Neural progenitor cell (in vitro differentiated cells): ENCODE data around the gene ADCY5. TPM values are rescaled to one million over a fixed set of nuclear protein-coding genes. Genes with fewer than 3 reads are reported as not detected.
A peak's percentile ranks its signal among the peaks of the same experiment; 100 is the strongest.

ENCODE experiments used
- DNase-seq: peaks from one replicate; pipeline ENCODE4 v3.0.0-alpha.2; 2016; ENCODE audit warnings: low spot score
- H2AFZ ChIP-seq: fragments of 200-600 bp; sonication (generic); replicated peaks from 2 replicates; pipeline ENCODE4 v1.6.1; 2016; ENCODE audit warnings: antibody characterized with exemption
- H3F3A ChIP-seq: fragments of 200-600 bp; sonication (generic); 2 replicates; pipeline ENCODE4 v1.6.1; 2016; ENCODE audit warnings: antibody characterized with exemption, low read depth
- H3K27ac ChIP-seq: fragments of 200-600 bp; sonication (generic); 2 replicates; pipeline ENCODE4 v1.5.1; 2016; ENCODE audit warnings: mild to moderate bottlenecking
- H3K27me3 ChIP-seq: fragments of 200-600 bp; sonication (generic); 2 replicates; pipeline ENCODE4 v1.6.1; 2016; ENCODE audit warnings: mild to moderate bottlenecking, moderate library complexity
- H3K36me3 ChIP-seq: fragments of 200-600 bp; sonication (generic); 2 replicates; pipeline ENCODE4 v1.5.1; 2016
- H3K4me1 ChIP-seq: fragments of 200-600 bp; sonication (generic); 2 replicates; pipeline ENCODE4 v1.6.1; 2016; ENCODE audit warnings: mixed run types
- H3K4me2 ChIP-seq: fragments of 200-600 bp; sonication (generic); 2 replicates; pipeline ENCODE4 v1.6.1; 2016
- H3K4me3 ChIP-seq: fragments of 200-600 bp; sonication (generic); 2 replicates; pipeline ENCODE4 v1.5.1; 2016
- H3K79me2 ChIP-seq: fragments of 200-600 bp; sonication (generic); 2 replicates; pipeline ENCODE4 v1.6.1; 2016; ENCODE audit warnings: low read depth
- H3K9ac ChIP-seq: fragments of 200-600 bp; sonication (generic); 2 replicates; pipeline ENCODE4 v1.6.1; 2016
- H3K9me3 ChIP-seq: fragments of 200-600 bp; sonication (generic); 2 replicates; pipeline ENCODE4 v1.5.1; 2016; ENCODE audit warnings: low read depth
- H4K20me1 ChIP-seq: fragments of 200-600 bp; sonication (generic); 2 replicates; pipeline ENCODE4 v1.6.1; 2016; ENCODE audit warnings: low read depth
- H3K27ac Mint-ChIP-seq: 3 replicates; pipeline ENCODE4 v1.8.0; 2021; ENCODE audit warnings: mixed read lengths
- H3K27me3 Mint-ChIP-seq: 2 replicates; pipeline ENCODE4 v1.8.0; 2022; ENCODE audit warnings: low read depth, mild to moderate bottlenecking, inconsistent platforms, moderate library complexity, mixed read lengths; ENCODE audit not compliant: insufficient read depth
- H3K36me3 Mint-ChIP-seq: 3 replicates; pipeline ENCODE4 v1.8.0; 2021; ENCODE audit warnings: mixed read lengths
- H3K4me1 Mint-ChIP-seq: 3 replicates; pipeline ENCODE4 v1.8.0; 2021; ENCODE audit warnings: mixed read lengths
- H3K4me3 Mint-ChIP-seq: 3 replicates; pipeline ENCODE4 v1.8.0; 2021; ENCODE audit warnings: mild to moderate bottlenecking, moderate library complexity, mixed read lengths
- H3K9me3 Mint-ChIP-seq: 3 replicates; pipeline ENCODE4 v1.8.0; 2020; ENCODE audit warnings: mixed read lengths
- EZH2 ChIP-seq: fragments of 200-600 bp; sonication (generic); IDR thresholded peaks from 2 replicates; pipeline ENCODE4 v1.6.1; 2017; ENCODE audit warnings: antibody characterized with exemption, mild to moderate bottlenecking, moderate library complexity
- EZH2phosphoT487 ChIP-seq: fragments of 200-600 bp; sonication (generic); IDR thresholded peaks from 2 replicates; pipeline ENCODE4 v1.6.1; 2017; ENCODE audit warnings: antibody characterized with exemption
- total RNA-seq: library from RNA; depleted of rRNA; stranded (reverse); fragments of >200 nt; gene quantifications from 2 replicates; pipeline ENCODE4 v1.2.3, GENCODE V29; 2015; ENCODE audit warnings: low replicate concordance
- TF ChIP-seq, protein P1 (sequence below): fragments of 200-600 bp; sonication (generic); IDR thresholded peaks from 2 replicates; pipeline ENCODE4 v1.5.1; 2017; ENCODE audit warnings: antibody characterized with exemption, mild to moderate bottlenecking

Gene ADCY5
- total RNA-seq, 1 donor from 2014 or later = 1.6 TPM

DNA sequence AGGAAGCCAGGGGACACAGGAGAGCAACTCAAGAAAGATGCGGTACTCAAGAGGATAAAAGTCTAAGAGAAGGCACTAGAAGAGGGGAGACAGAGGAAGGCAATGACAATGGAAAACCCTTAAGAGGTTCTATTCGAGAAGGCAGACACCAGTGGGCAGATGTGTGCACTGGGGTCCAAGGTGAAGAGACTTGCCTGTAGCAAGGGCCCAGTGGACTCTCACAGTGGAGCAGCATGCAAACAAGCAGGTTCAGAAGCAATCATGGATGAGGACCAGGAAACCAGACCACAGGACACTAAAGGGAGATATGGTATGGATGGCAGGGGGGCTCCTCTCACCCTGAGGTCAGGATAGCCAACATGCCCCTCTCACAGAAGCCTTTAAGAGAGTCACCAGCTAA is 2.7 kb downstream of the ADCY5 start:
- H3K27me3 Mint-ChIP-seq = peaks cover 32% of the 10 kb centered on the region
- no peak overlapping the region for H3K4me3 Mint-ChIP-seq
- TF ChIP-seq EZH2 (no peak), EZH2phosphoT487 (no peak)
- TF ChIP-seq, protein P1, sequence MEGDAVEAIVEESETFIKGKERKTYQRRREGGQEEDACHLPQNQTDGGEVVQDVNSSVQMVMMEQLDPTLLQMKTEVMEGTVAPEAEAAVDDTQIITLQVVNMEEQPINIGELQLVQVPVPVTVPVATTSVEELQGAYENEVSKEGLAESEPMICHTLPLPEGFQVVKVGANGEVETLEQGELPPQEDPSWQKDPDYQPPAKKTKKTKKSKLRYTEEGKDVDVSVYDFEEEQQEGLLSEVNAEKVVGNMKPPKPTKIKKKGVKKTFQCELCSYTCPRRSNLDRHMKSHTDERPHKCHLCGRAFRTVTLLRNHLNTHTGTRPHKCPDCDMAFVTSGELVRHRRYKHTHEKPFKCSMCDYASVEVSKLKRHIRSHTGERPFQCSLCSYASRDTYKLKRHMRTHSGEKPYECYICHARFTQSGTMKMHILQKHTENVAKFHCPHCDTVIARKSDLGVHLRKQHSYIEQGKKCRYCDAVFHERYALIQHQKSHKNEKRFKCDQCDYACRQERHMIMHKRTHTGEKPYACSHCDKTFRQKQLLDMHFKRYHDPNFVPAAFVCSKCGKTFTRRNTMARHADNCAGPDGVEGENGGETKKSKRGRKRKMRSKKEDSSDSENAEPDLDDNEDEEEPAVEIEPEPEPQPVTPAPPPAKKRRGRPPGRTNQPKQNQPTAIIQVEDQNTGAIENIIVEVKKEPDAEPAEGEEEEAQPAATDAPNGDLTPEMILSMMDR = no peak
- peaks cover 12% of the 10 kb centered on the region for H3K4me1 Mint-ChIP-seq
- Histone ChIP-seq H3K4me3 (no peak overlapping the region), H4K20me1 (peaks cover 5% of the 10 kb centered on the region), H3K27me3 (peaks cover 72% of the 10 kb centered on the region), H3K27ac (no peak overlapping the region), H3K4me1 (peaks cover 8% of the 10 kb centered on the region), H3K36me3 (no peaks in the 10 kb centered on the region), H3K9ac (no peak overlapping the region), H2AFZ (no peak overlapping the region), H3F3A (peaks cover 19% of the 10 kb centered on the region), H3K9me3 (no peaks in the 10 kb centered on the region), H3K79me2 (no peaks in the 10 kb centered on the region), H3K4me2 (no peak overlapping the region)
- DNase-seq = no peak
- no peak overlapping the region for H3K27ac Mint-ChIP-seq
- H3K9me3 Mint-ChIP-seq = peaks cover 3% of the 10 kb centered on the region
- H3K36me3 Mint-ChIP-seq = peaks cover 3% of the 10 kb centered on the region

DNA sequence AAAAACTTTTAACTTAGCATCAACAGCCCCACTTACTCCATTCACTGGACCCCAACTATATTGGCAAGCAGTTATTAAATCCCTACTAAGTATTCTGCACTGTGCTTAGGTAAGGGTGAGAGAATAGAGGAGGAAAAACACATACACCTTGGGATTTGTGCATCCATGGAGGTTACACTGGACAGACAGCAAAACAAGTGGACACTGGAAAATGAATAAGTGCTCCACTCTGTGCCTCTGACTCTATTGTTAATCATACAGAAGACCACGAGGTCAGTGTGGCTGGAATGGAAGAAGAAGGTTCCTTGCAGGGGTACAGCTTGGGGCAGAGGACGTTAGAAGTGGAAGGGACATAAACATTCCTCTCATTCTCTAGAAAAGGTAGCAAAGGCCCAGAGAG is 3.2 kb downstream of the ADCY5 start:
- Mint-ChIP-seq H3K27ac (no peak overlapping the region), H3K9me3 (peaks cover 3% of the 10 kb centered on the region), H3K4me3 (peak overlapping the region; percentile 19), H3K27me3 (peaks cover 27% of the 10 kb centered on the region), H3K36me3 (peaks cover 3% of the 10 kb centered on the region), H3K4me1 (peaks cover 12% of the 10 kb centered on the region)
- peaks cover 67% of the 10 kb centered on the region for H3K27me3 ChIP-seq
- TF ChIP-seq EZH2phosphoT487 (no peak), EZH2 (no peak)
- TF ChIP-seq, protein P1 = no peak
- peaks cover 5% of the 10 kb centered on the region for H4K20me1 ChIP-seq
- no peaks in the 10 kb centered on the region for H3K9me3 ChIP-seq
- DNase-seq = no peak
- no peak overlapping the region for H3K4me3 ChIP-seq
- H3F3A ChIP-seq = peaks cover 14% of the 10 kb centered on the region
- H3K36me3 ChIP-seq = no peaks in the 10 kb centered on the region
- no peak overlapping the region for H2AFZ ChIP-seq
- H3K9ac ChIP-seq = no peak overlapping the region
- H3K4me1 ChIP-seq = peaks cover 8% of the 10 kb centered on the region
- H3K4me2 ChIP-seq = no peak overlapping the region
- no peaks in the 10 kb centered on the region for H3K79me2 ChIP-seq
- H3K27ac ChIP-seq = no peak overlapping the region

DNA sequence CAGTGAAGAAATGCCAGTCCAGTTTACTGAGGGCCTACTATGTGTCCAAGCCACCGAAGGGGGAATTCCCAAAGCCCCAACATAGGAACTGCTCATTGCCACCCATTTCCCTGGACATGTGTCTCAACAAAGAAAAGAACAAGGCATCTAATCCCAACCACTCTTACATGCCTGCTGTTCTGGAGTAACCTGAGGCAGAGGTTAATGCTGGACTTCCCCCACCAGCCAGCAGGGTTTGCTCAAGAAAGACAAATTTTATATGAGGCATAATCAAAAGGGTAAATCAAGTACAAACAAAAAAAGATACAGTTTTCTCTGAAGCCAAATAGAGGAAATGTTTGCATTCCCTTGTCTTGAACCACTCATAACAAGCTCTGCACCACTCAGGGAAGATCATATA is 4.1 kb downstream of the ADCY5 start:
- Histone ChIP-seq H3K27me3 (peaks cover 57% of the 10 kb centered on the region), H2AFZ (no peak overlapping the region), H3K79me2 (no peaks in the 10 kb centered on the region), H3K9me3 (no peaks in the 10 kb centered on the region), H3K36me3 (no peaks in the 10 kb centered on the region), H3K4me2 (no peak overlapping the region), H3K4me1 (peaks cover 8% of the 10 kb centered on the region), H3F3A (peaks cover 7% of the 10 kb centered on the region), H3K27ac (no peak overlapping the region), H3K9ac (no peak overlapping the region), H3K4me3 (no peak overlapping the region), H4K20me1 (peaks cover 5% of the 10 kb centered on the region)
- no peak for DNase-seq
- peaks cover 6% of the 10 kb centered on the region for H3K4me1 Mint-ChIP-seq
- H3K4me3 Mint-ChIP-seq = no peak overlapping the region
- TF ChIP-seq, protein P1 = peak; percentile 23
- TF ChIP-seq EZH2phosphoT487 (no peak), EZH2 (no peak)
- peaks cover 3% of the 10 kb centered on the region for H3K9me3 Mint-ChIP-seq
- no peak overlapping the region for H3K27ac Mint-ChIP-seq
- peaks cover 19% of the 10 kb centered on the region for H3K27me3 Mint-ChIP-seq
- H3K36me3 Mint-ChIP-seq = peaks cover 3% of the 10 kb centered on the region

DNA sequence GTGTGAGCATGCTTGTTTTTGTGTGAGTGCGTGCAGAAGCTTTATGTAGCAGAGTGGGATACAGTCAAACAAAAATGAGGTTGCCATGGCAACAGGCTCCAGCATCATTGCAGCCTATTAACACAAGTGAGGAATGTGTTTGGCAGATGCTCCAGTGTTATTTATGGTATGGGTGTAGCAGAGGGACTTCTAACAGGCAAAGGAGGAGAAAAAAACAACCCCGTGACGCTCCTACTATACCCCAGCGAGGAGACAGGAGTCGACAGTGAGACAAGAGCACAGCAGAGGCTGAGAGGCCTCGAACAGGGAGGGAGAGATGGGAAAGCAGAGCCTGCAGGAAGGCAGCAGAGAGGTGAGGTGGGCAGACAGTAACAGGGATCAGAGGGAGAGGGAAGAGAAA is 4.9 kb downstream of the ADCY5 start:
- no peak overlapping the region for H3K27ac Mint-ChIP-seq
- H3K9me3 Mint-ChIP-seq = peaks cover 3% of the 10 kb centered on the region
- Histone ChIP-seq H3K4me1 (peaks cover 8% of the 10 kb centered on the region), H3K27ac (no peak overlapping the region), H3K4me2 (no peak overlapping the region), H4K20me1 (peaks cover 5% of the 10 kb centered on the region), H2AFZ (no peak overlapping the region), H3K9me3 (no peaks in the 10 kb centered on the region), H3K4me3 (no peak overlapping the region), H3K36me3 (no peaks in the 10 kb centered on the region), H3K27me3 (peaks cover 50% of the 10 kb centered on the region), H3K9ac (no peak overlapping the region), H3K79me2 (no peaks in the 10 kb centered on the region), H3F3A (peaks cover 7% of the 10 kb centered on the region)
- peaks cover 6% of the 10 kb centered on the region for H3K4me1 Mint-ChIP-seq
- peaks cover 19% of the 10 kb centered on the region for H3K27me3 Mint-ChIP-seq
- H3K36me3 Mint-ChIP-seq = peaks cover 3% of the 10 kb centered on the region
- DNase-seq = peak; percentile 53
- no peak overlapping the region for H3K4me3 Mint-ChIP-seq
- TF ChIP-seq, protein P1 = no peak
- no peak for TF ChIP-seq EZH2phosphoT487
- TF ChIP-seq EZH2 = no peak
